NB4 (cell line): Measurements from ENCODE around the gene AKR1B1.

Experiments
- POLR2A ChIP-seq: IDR thresholded peaks from 2 replicates; pipeline ENCODE4 v1.6.1; 2011; ENCODE audit warnings: mild to moderate bottlenecking; ENCODE audit not compliant: insufficient read length; ENCODE audit errors: extremely low read depth
- TF ChIP-seq, protein P1 (sequence below): IDR thresholded peaks from one replicate; pipeline ENCODE4 v1.5.1; 2012; ENCODE audit warnings: low read depth, low read length

GRCh38 chr7:134428942-134429341 lies 30.0 kb downstream of the AKR1B1 start:
- TF ChIP-seq, protein P1, sequence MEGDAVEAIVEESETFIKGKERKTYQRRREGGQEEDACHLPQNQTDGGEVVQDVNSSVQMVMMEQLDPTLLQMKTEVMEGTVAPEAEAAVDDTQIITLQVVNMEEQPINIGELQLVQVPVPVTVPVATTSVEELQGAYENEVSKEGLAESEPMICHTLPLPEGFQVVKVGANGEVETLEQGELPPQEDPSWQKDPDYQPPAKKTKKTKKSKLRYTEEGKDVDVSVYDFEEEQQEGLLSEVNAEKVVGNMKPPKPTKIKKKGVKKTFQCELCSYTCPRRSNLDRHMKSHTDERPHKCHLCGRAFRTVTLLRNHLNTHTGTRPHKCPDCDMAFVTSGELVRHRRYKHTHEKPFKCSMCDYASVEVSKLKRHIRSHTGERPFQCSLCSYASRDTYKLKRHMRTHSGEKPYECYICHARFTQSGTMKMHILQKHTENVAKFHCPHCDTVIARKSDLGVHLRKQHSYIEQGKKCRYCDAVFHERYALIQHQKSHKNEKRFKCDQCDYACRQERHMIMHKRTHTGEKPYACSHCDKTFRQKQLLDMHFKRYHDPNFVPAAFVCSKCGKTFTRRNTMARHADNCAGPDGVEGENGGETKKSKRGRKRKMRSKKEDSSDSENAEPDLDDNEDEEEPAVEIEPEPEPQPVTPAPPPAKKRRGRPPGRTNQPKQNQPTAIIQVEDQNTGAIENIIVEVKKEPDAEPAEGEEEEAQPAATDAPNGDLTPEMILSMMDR = no peak
- TF ChIP-seq POLR2A = no peak
